PC-3 (cell line): ENCODE data around the gene UCKL1. TPM values are rescaled to one million over a fixed set of nuclear protein-coding genes. Genes with fewer than 3 reads are reported as not detected.
A peak's percentile ranks its signal among the peaks of the same experiment; 100 is the strongest.

Experiments used
- ATAC-seq: fragments of 200-7000 bp; cut with Tn5 transposase; 2 replicates; pipeline ENCODE4 v1.9.1; 2020; ENCODE audit warnings: mild to moderate bottlenecking, moderate library complexity
- BruUV-seq: library from RNA; stranded (reverse); fragments of 400-500 nt; replicated peaks from 2 replicates; lab custom pipeline; 2021; lab: Mats Ljungman, UMichigan
- CTCF ChIA-PET: fragments of 300-600 bp; sonication (Branson Sonifier 250); formaldehyde crosslinking; loops from one replicate; lab custom pipeline; 2022; ENCODE audit warnings: antibody characterized with exemption; lab: Charles Lee
- POLR2A ChIA-PET: fragments of 300-600 bp; sonication (Branson Sonifier 250); formaldehyde crosslinking; loops from one replicate; lab custom pipeline; 2022; ENCODE audit warnings: antibody characterized with exemption; ENCODE audit not compliant: unreplicated experiment; lab: Charles Lee
- DNase-seq: peaks from one replicate; pipeline ENCODE4 v3.0.0-alpha.2; 2015
- H2AFZ ChIP-seq: fragments of 300-600 bp; sonication (generic); 2 replicates; pipeline ENCODE4 v1.6.0; 2016; ENCODE audit warnings: antibody characterized with exemption, low read length
- H3F3A ChIP-seq: fragments of 300-600 bp; sonication (generic); one replicate; pipeline ENCODE4 v1.6.0; 2017; ENCODE audit warnings: antibody characterized with exemption, low read length, control low read depth, mild to moderate bottlenecking; ENCODE audit not compliant: unreplicated experiment
- H3K27ac ChIP-seq: fragments of 300-600 bp; sonication (generic); 2 replicates; pipeline ENCODE4 v1.5.1; 2016; ENCODE audit warnings: mild to moderate bottlenecking, low read length
- H3K27me3 ChIP-seq: fragments of 300-600 bp; sonication (generic); 2 replicates; pipeline ENCODE4 v1.6.1; 2016; ENCODE audit warnings: low read length, mixed read lengths
- H3K36me3 ChIP-seq: fragments of 300-600 bp; sonication (generic); 2 replicates; pipeline ENCODE4 v1.6.1; 2016; ENCODE audit warnings: low read depth, mixed run types, low read length, mixed read lengths
- H3K4me1 ChIP-seq: fragments of 300-600 bp; sonication (generic); 2 replicates; pipeline ENCODE4 v1.5.1; 2016; ENCODE audit warnings: low read length; ENCODE audit not compliant: insufficient read depth
- H3K4me2 ChIP-seq: fragments of 300-600 bp; sonication (generic); 2 replicates; pipeline ENCODE4 v1.6.0; 2016; ENCODE audit warnings: low read length
- H3K4me3 ChIP-seq: fragments of 300-600 bp; sonication (generic); 2 replicates; pipeline ENCODE4 v1.5.1; 2016; ENCODE audit warnings: mild to moderate bottlenecking, low read length, mixed read lengths
- H3K79me2 ChIP-seq: fragments of 300-600 bp; sonication (generic); 2 replicates; pipeline ENCODE4 v1.6.1; 2017; ENCODE audit warnings: low read length, mixed read lengths
- H3K9ac ChIP-seq: fragments of 300-600 bp; sonication (generic); 2 replicates; pipeline ENCODE4 v1.6.0; 2016; ENCODE audit warnings: mild to moderate bottlenecking, low read length
- H3K9me2 ChIP-seq: fragments of 300-600 bp; sonication (generic); replicated peaks from 2 replicates; pipeline ENCODE4 v1.6.1; 2016; ENCODE audit warnings: mixed run types, low read length, mixed read lengths
- H3K9me3 ChIP-seq: fragments of 300-600 bp; sonication (generic); 2 replicates; pipeline ENCODE4 v1.6.1; 2016; ENCODE audit warnings: low read length, mixed read lengths
- H4K20me1 ChIP-seq: fragments of 300-600 bp; sonication (generic); 2 replicates; pipeline ENCODE4 v1.6.1; 2016; ENCODE audit warnings: low read length, mixed read lengths
- CTCF ChIP-seq: fragments of 300-600 bp; sonication (generic); conservative IDR thresholded peaks from 2 replicates; pipeline ENCODE4 v1.5.1; 2017; ENCODE audit warnings: antibody characterized with exemption, low read depth, mild to moderate bottlenecking, low read length
- EZH2 ChIP-seq: fragments of 300-600 bp; sonication (generic); IDR thresholded peaks from one replicate; pipeline ENCODE4 v1.6.1; 2017; ENCODE audit warnings: antibody characterized with exemption, mild to moderate bottlenecking, low read length; ENCODE audit not compliant: unreplicated experiment
- EZH2phosphoT487 ChIP-seq: fragments of 300-600 bp; sonication (generic); IDR thresholded peaks from 2 replicates; pipeline ENCODE4 v1.6.1; 2018; ENCODE audit warnings: mild to moderate bottlenecking, antibody characterized with exemption, low read length, borderline replicate concordance
- intact Hi-C: fragments of 100-400 bp; cut with micrococcal nuclease; formaldehyde crosslinking; loops from 2 replicates; pipeline ENCODE4 v1.9.0; 2023
- total RNA-seq: library from RNA; depleted of rRNA; stranded (reverse); fragments of >200 nt; gene quantifications from 2 replicates; pipeline ENCODE4 v1.2.3, GENCODE V29; 2014

Gene UCKL1
- total RNA-seq, 1 experiment from 2014 or later = 37.2 TPM

GRCh38 chr20:63973636-63974401, 17.6 kb upstream of the UCKL1 start:
- Histone ChIP-seq H3F3A (no peaks in the 10 kb centered on the region), H3K79me2 (peaks cover 4% of the 10 kb centered on the region), H3K4me1 (peaks cover 17% of the 10 kb centered on the region), H3K9me2 (no peaks in the 10 kb centered on the region), H3K4me2 (peak overlapping the region; percentile 70), H4K20me1 (no peaks in the 10 kb centered on the region), H2AFZ (peak overlapping the region; percentile 40), H3K9me3 (no peaks in the 10 kb centered on the region), H3K27me3 (no peaks in the 10 kb centered on the region), H3K4me3 (peak overlapping the region; percentile 30; the same call in 1 of the 2 replicates), H3K36me3 (no peaks in the 10 kb centered on the region), H3K9ac (no peak overlapping the region), H3K27ac (no peak overlapping the region)
- ATAC-seq = peak; percentile 67
- DNase-seq = peak; percentile 84
- TF ChIP-seq CTCF (peak; percentile 97), EZH2phosphoT487 (no peak), EZH2 (no peak)
- POLR2A ChIA-PET = interaction anchor here (0.5 to 0.6 kb wide), 2 partner anchors 143 to 333 kb away, joined by 7 to 10 read pairs; no protein-coding TSS in a partner anchor
- intact Hi-C loops = loop anchor here (1.0 to 5.0 kb wide), 2 partner anchors 63 to 102 kb away; no protein-coding TSS in a partner anchor
- CTCF ChIA-PET = interaction anchor here (0.5 to 1.4 kb wide), 8 partner anchors 22 to 436 kb away, joined by 3 to 11 read pairs (median 6); partner anchors contain the start of gene TPD52L2
- BruUV-seq = no TSS peak

GRCh38 chr20:63973160-63973479, 16.9 kb upstream of the UCKL1 start:
- Histone ChIP-seq H3K9me2 (no peaks in the 10 kb centered on the region), H3K79me2 (peaks cover 11% of the 10 kb centered on the region), H3F3A (no peaks in the 10 kb centered on the region), H3K36me3 (no peaks in the 10 kb centered on the region), H3K9me3 (no peaks in the 10 kb centered on the region), H4K20me1 (no peaks in the 10 kb centered on the region), H3K4me1 (peaks cover 12% of the 10 kb centered on the region), H3K4me3 (no peak overlapping the region), H3K9ac (no peak overlapping the region), H3K27me3 (no peaks in the 10 kb centered on the region), H2AFZ (no peak overlapping the region), H3K27ac (no peak overlapping the region), H3K4me2 (no peak overlapping the region)
- TF ChIP-seq EZH2 (no peak), EZH2phosphoT487 (no peak), CTCF (no peak)
- CTCF ChIA-PET = interaction anchor here (0.9 to 1.4 kb wide), 4 partner anchors 62 to 435 kb away, joined by 4 to 11 read pairs (median 7); no protein-coding TSS in a partner anchor
- intact Hi-C loops = loop anchor here (1.0 to 5.0 kb wide), 2 partner anchors 62 to 101 kb away; no protein-coding TSS in a partner anchor
- ATAC-seq (no peak), DNase-seq (no peak)
- BruUV-seq = no TSS peak
- POLR2A ChIA-PET = no interaction called here
